GM23248 (cell line): ENCODE results near the gene SERPIND1. TPM values are rescaled to one million over a fixed set of nuclear protein-coding genes. Genes with fewer than 3 reads are reported as not detected.

Experiments used
- DNase-seq: peaks from one replicate; pipeline ENCODE4 v3.0.0-alpha.2; 2015
- H2AFZ ChIP-seq: fragments of 200-600 bp; sonication (generic); 2 replicates; pipeline ENCODE4 v1.6.1; 2016; ENCODE audit warnings: antibody characterized with exemption
- H3F3A ChIP-seq: fragments of 200-600 bp; sonication (generic); 2 replicates; pipeline ENCODE4 v1.6.1; 2016; ENCODE audit warnings: mild to moderate bottlenecking, antibody characterized with exemption, mixed run types; ENCODE audit not compliant: insufficient read depth
- H3K27ac ChIP-seq: fragments of 200-600 bp; sonication (generic); 2 replicates; pipeline ENCODE4 v1.5.1; 2016; ENCODE audit warnings: mild to moderate bottlenecking
- H3K27me3 ChIP-seq: fragments of 200-600 bp; sonication (generic); replicated peaks from 2 replicates; pipeline ENCODE4 v1.6.1; 2016; ENCODE audit warnings: mild to moderate bottlenecking; ENCODE audit not compliant: insufficient read depth
- H3K36me3 ChIP-seq: fragments of 200-600 bp; sonication (generic); 2 replicates; pipeline ENCODE4 v1.6.1; 2016; ENCODE audit warnings: low read depth, mild to moderate bottlenecking
- H3K4me1 ChIP-seq: fragments of 200-600 bp; sonication (generic); 2 replicates; pipeline ENCODE4 v1.6.1; 2016; ENCODE audit warnings: mild to moderate bottlenecking; ENCODE audit not compliant: insufficient read depth
- H3K4me2 ChIP-seq: fragments of 200-600 bp; sonication (generic); one replicate; pipeline ENCODE4 v1.6.1; 2016; ENCODE audit warnings: mild to moderate bottlenecking; ENCODE audit not compliant: unreplicated experiment
- H3K4me3 ChIP-seq: fragments of 200-600 bp; sonication (generic); 2 replicates; pipeline ENCODE4 v1.5.1; 2016; ENCODE audit warnings: mild to moderate bottlenecking
- H3K79me2 ChIP-seq: fragments of 200-600 bp; sonication (generic); 2 replicates; pipeline ENCODE4 v1.6.1; 2016; ENCODE audit warnings: mild to moderate bottlenecking; ENCODE audit not compliant: insufficient read depth
- H3K9ac ChIP-seq: fragments of 200-600 bp; sonication (generic); 2 replicates; pipeline ENCODE4 v1.6.1; 2016; ENCODE audit warnings: mild to moderate bottlenecking
- H3K9me2 ChIP-seq: fragments of 200-600 bp; sonication (generic); 2 replicates; pipeline ENCODE4 v1.6.1; 2016; ENCODE audit warnings: mixed run types, mild to moderate bottlenecking, moderate library complexity; ENCODE audit not compliant: insufficient read depth
- H3K9me3 ChIP-seq: fragments of 200-600 bp; sonication (generic); one replicate; pipeline ENCODE4 v1.6.1; 2017; ENCODE audit warnings: low read depth
- H4K20me1 ChIP-seq: fragments of 200-600 bp; sonication (generic); 2 replicates; pipeline ENCODE4 v1.6.0; 2016; ENCODE audit not compliant: insufficient read depth
- EZH2 ChIP-seq: fragments of 200-600 bp; sonication (generic); IDR thresholded peaks from 2 replicates; pipeline ENCODE4 v1.6.1; 2018; ENCODE audit warnings: antibody characterized with exemption, mild to moderate bottlenecking; ENCODE audit not compliant: insufficient read depth, poor library complexity, severe bottlenecking
- EZH2phosphoT487 ChIP-seq: fragments of 200-600 bp; sonication (generic); IDR thresholded peaks from 2 replicates; pipeline ENCODE4 v1.6.1; 2018; ENCODE audit warnings: antibody characterized with exemption, moderate library complexity, mild to moderate bottlenecking, low read depth; ENCODE audit not compliant: insufficient read depth
- WGBS, 2 experiments: methylation state at CpG; one replicate each; pipeline ENCODE4 v1.1.6; 2015 to 2017; ENCODE audit warnings: low lambda C conversion rate in 2 of 2, low coverage in 1 of 2; ENCODE audit errors: missing lambda C conversion rate in 2 of 2; 5-methylcytosine and 5-hydroxymethylcytosine counted together
- in situ Hi-C: fragments of 300-500 bp; cut with MboI; formaldehyde crosslinking; loops from 2 replicates; pipeline ENCODE4 v1.15.0; 2020
- polyA plus RNA-seq: library from polyadenylated mRNA; unstranded; fragments of >200 nt; fragmentation: Nextera tagmentation; extraction: Ambion mirVana; gene quantifications from 2 replicates; pipeline ENCODE4 v1.2.1, GENCODE V29; 2016
- total RNA-seq: library from RNA; depleted of rRNA; stranded (reverse); fragments of >200 nt; shearing (Covaris generic); gene quantifications from 2 replicates; pipeline ENCODE4 v1.2.3, GENCODE V29; 2014

Gene SERPIND1
- total and polyA plus RNA-seq, 2 experiments from 2014 or later: 0.26 TPM; not detected in 1

GRCh38 chr22:20811171-20811570 lies 37.3 kb downstream of the SERPIND1 start:
- Histone ChIP-seq H3K4me3 (no peak overlapping the region), H3K9me3 (no peaks in the 10 kb centered on the region), H3K27me3 (no peaks in the 10 kb centered on the region), H3K9ac (no peak overlapping the region), H3K9me2 (no peaks in the 10 kb centered on the region), H3K4me1 (peaks cover 18% of the 10 kb centered on the region), H3K36me3 (peaks cover 16% of the 10 kb centered on the region), H3F3A (peaks cover 28% of the 10 kb centered on the region), H3K27ac (no peak overlapping the region), H3K4me2 (no peak overlapping the region), H3K79me2 (no peaks in the 10 kb centered on the region), H4K20me1 (no peaks in the 10 kb centered on the region), H2AFZ (no peak overlapping the region)
- WGBS, 2 experiments: 100% methylated on average over 1 of the region's 1 CpG
- DNase-seq: no peak
- in situ Hi-C loops: no loop called here
- no peak for TF ChIP-seq EZH2
- TF ChIP-seq EZH2phosphoT487: no peak

- no peaks in the 10 kb centered on the region for H3K79me2 ChIP-seq
- no peaks in the 10 kb centered on the region for H3K9me2 ChIP-seq
- no peaks in the 10 kb centered on the region for H3K27me3 ChIP-seq
- no peak overlapping the region for H3K4me2 ChIP-seq
- H3K4me1 ChIP-seq: peaks cover 9% of the 10 kb centered on the region
- WGBS, 2 experiments: 96 to 100% methylated on average over 4 to 5 of the region's 5 CpGs
- no peaks in the 10 kb centered on the region for H3K9me3 ChIP-seq
- no peak overlapping the region for H3K4me3 ChIP-seq
- in situ Hi-C loops: no loop called here
- H3F3A ChIP-seq: peaks cover 19% of the 10 kb centered on the region
- H4K20me1 ChIP-seq: no peaks in the 10 kb centered on the region
- TF ChIP-seq EZH2: no peak
- TF ChIP-seq EZH2phosphoT487: no peak
- peaks cover 18% of the 10 kb centered on the region for H3K36me3 ChIP-seq
- H2AFZ ChIP-seq: no peak overlapping the region
- no peak overlapping the region for H3K27ac ChIP-seq
- no peak overlapping the region for H3K9ac ChIP-seq
- DNase-seq: no peak
These were observed 38.2 kb downstream of the SERPIND1 start for GRCh38 chr22:20811971-20812660.

GRCh38 chr22:20813056-20813455 lies 39.1 kb downstream of the SERPIND1 start:
- DNase-seq: no peak
- in situ Hi-C loops: no loop called here
- Histone ChIP-seq H3K79me2 (no peaks in the 10 kb centered on the region), H3K36me3 (peaks cover 22% of the 10 kb centered on the region), H3K27me3 (no peaks in the 10 kb centered on the region), H3K9ac (no peak overlapping the region), H3K9me3 (no peaks in the 10 kb centered on the region), H4K20me1 (no peaks in the 10 kb centered on the region), H3K9me2 (no peaks in the 10 kb centered on the region), H3K27ac (no peak overlapping the region), H2AFZ (no peak overlapping the region), H3K4me3 (no peak overlapping the region), H3F3A (peaks cover 11% of the 10 kb centered on the region), H3K4me2 (no peak overlapping the region), H3K4me1 (peaks cover under 1% of the 10 kb centered on the region; the same call in 1 of the 2 replicates)
- TF ChIP-seq EZH2 (no peak), EZH2phosphoT487 (no peak)
- 96 to 99% methylated on average over 4 of the region's 4 CpGs for WGBS, 2 experiments

GRCh38 chr22:20814221-20814808 lies 40.4 kb downstream of the SERPIND1 start:
- Histone ChIP-seq H3K9me3 (no peaks in the 10 kb centered on the region), H3K4me2 (no peak overlapping the region), H4K20me1 (no peaks in the 10 kb centered on the region), H3K27me3 (no peaks in the 10 kb centered on the region), H3K27ac (no peak overlapping the region), H3K4me3 (no peak overlapping the region), H2AFZ (no peak overlapping the region), H3K9ac (no peak overlapping the region), H3K79me2 (no peaks in the 10 kb centered on the region), H3K36me3 (peaks cover 23% of the 10 kb centered on the region), H3K9me2 (no peaks in the 10 kb centered on the region), H3K4me1 (no peaks in the 10 kb centered on the region), H3F3A (no peaks in the 10 kb centered on the region)
- no peak for DNase-seq
- TF ChIP-seq EZH2: no peak
- no peak for TF ChIP-seq EZH2phosphoT487
- WGBS, 2 experiments: 97 to 98% methylated on average over 5 of the region's 5 CpGs
- in situ Hi-C loops: no loop called here
